ENCODE results near the gene SCO2. TPM values are rescaled to one million over a fixed set of nuclear protein-coding genes. Genes with fewer than 3 reads are reported as not detected.

Gene SCO2
- total RNA-seq, 1 donor from 2014 or later = 14.8 TPM

DNA sequence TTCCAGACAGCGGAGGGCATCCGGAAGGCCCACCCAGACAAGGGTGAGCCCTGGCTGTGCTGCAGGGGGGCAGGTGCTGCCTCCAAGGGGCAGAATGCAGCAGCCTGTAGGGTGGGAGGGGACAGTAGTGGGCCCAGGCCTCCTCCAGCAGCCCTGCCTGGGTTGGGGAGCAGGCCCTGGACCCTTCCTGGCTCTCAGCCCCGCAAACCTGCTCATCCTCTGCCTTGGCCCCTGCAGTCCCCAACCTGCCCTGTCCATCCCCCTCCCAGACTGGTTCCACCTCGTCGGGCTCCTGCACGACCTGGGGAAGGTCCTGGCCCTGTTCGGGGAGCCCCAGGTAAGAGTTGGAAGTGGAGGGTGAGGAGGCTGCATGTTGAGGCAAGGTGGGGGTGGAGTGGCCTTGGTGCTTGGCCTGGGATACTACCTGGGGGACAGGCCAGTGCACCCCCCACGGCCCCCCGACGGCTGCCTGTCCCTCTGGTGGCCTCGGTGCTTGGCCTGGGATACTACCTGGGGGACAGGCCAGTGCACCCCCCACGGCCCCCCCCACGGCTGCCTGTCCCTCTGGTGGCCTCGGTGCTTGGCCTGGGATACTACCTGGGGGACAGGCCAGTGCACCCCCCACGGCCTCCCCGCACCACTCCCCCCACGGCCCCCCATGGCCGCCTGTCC, 37.3 kb downstream of the SCO2 start:
- no peaks in the 10 kb centered on the region for H3K9me3 Mint-ChIP-seq
- peaks cover 5% of the 10 kb centered on the region for H3K27me3 Mint-ChIP-seq (ENCODE audit: insufficient read depth)
- no peaks in the 10 kb centered on the region for H3K36me3 Mint-ChIP-seq (ENCODE audit: low read depth)
- DNase-seq (ENCODE audit: low spot score) = no peak
- no peak overlapping the region for H3K4me3 Mint-ChIP-seq
- H3K4me1 Mint-ChIP-seq (ENCODE audit: low read depth) = peaks cover 7% of the 10 kb centered on the region
- intact Hi-C loops (cut with micrococcal nuclease) = no loop called here
- H3K27ac Mint-ChIP-seq = no peak overlapping the region

DNA sequence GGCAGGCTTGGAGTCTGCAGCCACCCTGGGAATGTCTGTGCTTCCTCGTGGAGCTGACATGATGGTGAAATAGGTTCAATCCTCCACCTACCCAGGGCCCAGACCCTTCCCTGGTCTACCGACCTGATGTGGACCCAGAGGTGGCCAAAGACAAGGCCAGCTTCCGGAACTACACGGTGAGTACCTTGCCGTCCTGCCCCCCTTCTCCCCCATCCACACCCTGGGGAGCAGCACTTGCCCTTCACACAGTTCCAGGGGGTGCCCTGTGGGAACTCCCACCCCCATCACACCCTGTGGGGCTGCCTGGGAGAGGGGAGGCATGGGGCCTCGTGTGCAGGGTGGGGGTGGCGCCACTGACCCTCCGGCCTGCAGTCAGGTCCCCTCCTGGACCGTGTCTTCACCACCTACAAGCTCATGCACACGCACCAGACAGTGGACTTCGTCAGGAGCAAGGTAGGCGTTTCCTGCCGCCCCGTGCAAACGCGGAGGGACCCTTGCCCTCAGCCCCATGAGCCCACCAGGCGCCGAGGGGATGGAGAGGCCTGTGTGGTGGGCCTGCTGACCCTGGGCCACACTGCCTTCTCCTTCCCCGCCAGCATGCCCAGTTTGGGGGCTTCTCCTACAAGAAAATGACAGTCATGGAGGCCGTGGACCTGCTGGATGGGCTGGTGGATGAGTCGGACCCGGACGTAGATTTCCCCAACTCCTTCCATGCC, 38.0 kb downstream of the SCO2 start:
- Mint-ChIP-seq H3K36me3 (ENCODE audit: low read depth) (no peaks in the 10 kb centered on the region), H3K9me3 (no peaks in the 10 kb centered on the region), H3K4me1 (ENCODE audit: low read depth) (peaks cover 7% of the 10 kb centered on the region), H3K27ac (no peak overlapping the region), H3K27me3 (ENCODE audit: insufficient read depth) (peaks cover 2% of the 10 kb centered on the region), H3K4me3 (no peak overlapping the region)
- DNase-seq (ENCODE audit: low spot score) = no peak
- intact Hi-C loops (cut with micrococcal nuclease) = no loop called here

DNA sequence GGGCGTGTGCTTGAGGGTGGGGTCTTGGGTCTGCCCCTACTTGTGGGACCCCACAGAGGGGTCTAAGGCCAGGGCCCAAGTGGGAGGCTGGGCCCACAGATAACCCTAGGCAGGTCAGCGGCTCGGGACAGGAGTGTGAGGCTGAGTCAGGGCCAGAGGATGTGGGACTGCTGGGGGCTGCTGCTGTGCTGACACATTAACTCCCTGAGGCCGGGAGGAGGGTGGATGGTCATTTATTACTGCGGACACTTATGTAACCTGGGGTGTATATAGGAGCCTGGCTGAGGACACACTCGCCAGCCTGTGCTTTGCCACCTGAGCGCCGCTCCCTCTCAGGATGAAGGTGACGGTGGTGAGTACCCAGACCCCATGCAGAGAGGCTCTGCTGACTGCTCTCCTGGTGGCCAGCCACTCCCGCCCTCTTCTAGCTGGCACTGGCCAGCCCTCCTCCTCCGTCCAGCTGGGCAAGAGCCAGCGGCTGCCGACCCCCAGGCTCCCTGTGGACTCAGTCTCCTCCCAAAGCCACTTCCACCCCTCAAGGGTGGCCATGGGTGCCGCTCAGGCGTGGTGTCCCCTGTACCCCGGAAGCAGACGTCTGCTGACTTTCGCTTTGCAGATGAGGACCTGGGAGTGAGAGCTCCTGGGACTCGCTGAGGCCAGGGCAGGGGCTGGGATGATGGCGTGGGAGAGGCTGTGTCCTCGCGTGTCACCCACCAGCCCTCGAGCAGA, 38.7 kb downstream of the SCO2 start, which contains the start of gene MIOX:
TSS of gene MIOX (plus strand) at position 299 of the 729 bp plus-strand sequence. CDS start at position 338, 39 bp downstream.
- Mint-ChIP-seq H3K4me1 (ENCODE audit: low read depth) (peaks cover 7% of the 10 kb centered on the region), H3K9me3 (no peaks in the 10 kb centered on the region), H3K27ac (no peak within 1 kb of the TSS), H3K36me3 (ENCODE audit: low read depth) (no peaks in the 10 kb centered on the region), H3K27me3 (ENCODE audit: insufficient read depth) (peaks cover 2% of the 10 kb centered on the region), H3K4me3 (no peak within 1 kb of the TSS)
- no peak for DNase-seq (ENCODE audit: low spot score)
- intact Hi-C loops (cut with micrococcal nuclease) = no loop called here

DNA sequence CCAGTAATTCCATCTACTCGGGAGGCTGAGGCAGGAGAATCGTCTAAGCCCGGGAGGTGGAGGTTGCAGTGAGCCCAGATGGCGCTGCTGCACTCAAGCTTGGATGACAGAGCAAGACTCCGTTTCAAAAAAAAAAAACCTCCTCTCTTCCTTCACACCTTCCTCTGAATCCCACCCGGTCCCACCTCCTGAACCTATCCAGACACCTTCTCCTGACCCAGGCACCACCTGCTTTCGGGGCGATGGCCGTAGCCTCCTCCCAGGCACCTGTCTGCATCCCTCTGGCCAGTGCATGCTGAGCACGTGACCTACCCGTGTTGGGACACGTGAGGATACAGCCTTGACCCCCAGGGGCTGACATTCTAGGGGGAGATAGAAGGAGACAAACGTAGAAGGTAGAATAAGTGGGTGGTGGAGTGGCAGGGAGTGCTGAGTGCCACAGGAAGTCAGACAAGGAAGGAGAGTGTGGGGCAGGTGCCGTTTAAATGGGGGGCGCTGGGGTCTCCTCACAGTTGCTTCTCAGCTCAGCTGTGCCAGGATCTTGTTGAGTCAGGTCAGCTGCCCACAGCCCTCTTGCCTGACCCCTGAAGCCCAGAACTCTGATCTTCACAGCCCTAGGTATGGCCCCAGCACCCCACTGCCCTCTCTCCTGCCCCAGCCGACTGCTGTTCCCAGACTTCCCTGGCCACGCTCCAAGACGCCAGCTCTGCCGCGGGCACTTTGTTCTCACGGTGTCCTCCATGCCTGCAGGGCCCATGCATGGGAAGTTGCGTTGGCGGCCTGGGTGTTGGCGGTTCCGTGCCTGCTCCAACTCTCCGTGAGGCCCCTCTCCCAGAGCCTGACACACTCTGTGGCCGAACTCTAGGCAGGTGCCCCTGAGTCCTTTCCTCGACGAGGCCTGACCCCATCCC, 39.9 kb downstream of the SCO2 start:
- Mint-ChIP-seq H3K9me3 (no peaks in the 10 kb centered on the region), H3K36me3 (ENCODE audit: low read depth) (no peaks in the 10 kb centered on the region), H3K27me3 (ENCODE audit: insufficient read depth) (peaks cover 4% of the 10 kb centered on the region), H3K27ac (no peak overlapping the region), H3K4me3 (no peak overlapping the region), H3K4me1 (ENCODE audit: low read depth) (no peaks in the 10 kb centered on the region)
- DNase-seq (ENCODE audit: low spot score) = no peak
- intact Hi-C loops (cut with micrococcal nuclease) = no loop called here

DNA sequence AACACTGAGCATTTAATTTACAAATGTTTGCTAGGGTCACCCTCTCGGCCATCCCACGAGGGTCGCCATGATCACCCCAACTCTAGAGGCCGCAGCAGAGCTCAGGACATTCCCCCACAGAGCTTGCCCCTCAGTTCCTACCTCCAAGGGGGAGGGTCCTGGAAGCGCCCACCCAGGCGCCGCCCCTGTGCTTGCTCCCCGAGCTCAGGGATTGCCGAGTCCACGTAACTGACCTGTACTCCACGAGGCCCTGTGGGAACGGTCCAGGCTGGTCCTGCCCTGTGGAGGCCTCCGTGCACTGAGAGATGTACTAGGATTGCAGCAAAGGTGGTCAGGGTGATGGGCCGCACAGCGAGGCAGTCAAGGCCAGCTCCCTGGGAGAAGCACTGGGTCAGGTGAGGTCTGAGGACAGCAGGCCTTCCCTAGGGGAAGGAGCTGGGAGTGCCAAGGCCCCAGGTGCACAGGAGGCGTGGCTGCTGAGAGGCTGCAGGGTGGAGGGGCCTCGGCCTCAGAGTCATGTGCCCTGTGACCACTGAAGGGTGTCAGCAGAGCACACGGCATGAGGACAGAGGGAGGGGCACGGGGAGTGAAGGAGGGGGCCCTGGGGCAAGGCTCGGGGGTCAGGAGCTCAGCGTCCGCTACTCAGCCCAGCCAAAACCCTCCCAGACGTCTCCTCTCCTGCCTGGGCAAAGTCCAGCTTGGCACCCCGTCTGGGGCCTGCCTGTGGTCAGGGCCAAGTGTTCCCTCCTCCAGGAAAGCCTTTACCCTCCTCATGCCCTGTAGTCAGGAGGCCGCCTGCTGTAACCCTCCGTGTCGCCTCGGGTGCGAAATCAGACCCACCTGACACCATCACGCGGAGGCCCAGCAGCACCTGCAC, 41.2 kb downstream of the SCO2 start:
- Mint-ChIP-seq H3K27me3 (ENCODE audit: insufficient read depth) (peaks cover 14% of the 10 kb centered on the region), H3K4me1 (ENCODE audit: low read depth) (peaks cover 4% of the 10 kb centered on the region)

DNA sequence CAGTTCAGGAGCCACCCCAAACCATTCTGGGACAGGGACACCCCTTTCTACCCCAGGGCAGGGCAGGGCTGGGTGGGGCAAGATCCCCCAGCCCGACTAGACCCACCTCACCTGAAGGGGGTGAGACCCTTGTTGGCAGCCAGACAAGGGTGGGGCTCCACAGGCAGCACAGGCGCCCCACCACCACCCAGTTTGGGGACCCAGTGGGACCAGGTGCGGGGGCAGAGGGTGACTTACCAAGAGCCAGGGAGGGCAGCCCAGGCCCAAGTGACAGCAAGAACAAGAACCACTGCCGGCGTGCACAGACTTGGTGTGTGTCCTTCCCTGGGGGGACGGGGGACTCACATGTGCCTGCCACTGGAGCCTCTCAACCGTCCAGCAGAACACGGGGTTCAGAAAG, 41.8 kb downstream of the SCO2 start:
- Mint-ChIP-seq H3K4me3 (peak overlapping the region; percentile 53), H3K36me3 (ENCODE audit: low read depth) (no peaks in the 10 kb centered on the region), H3K27ac (no peak overlapping the region), H3K4me1 (ENCODE audit: low read depth) (peaks cover 4% of the 10 kb centered on the region), H3K27me3 (ENCODE audit: insufficient read depth) (peaks cover 16% of the 10 kb centered on the region), H3K9me3 (no peaks in the 10 kb centered on the region)
- DNase-seq (ENCODE audit: low spot score) = no peak
- intact Hi-C loops (cut with micrococcal nuclease) = no loop called here

More for the DNA sequence above, 41.2 kb downstream of the SCO2 start:
- Mint-ChIP-seq H3K36me3 (ENCODE audit: low read depth) (no peaks in the 10 kb centered on the region), H3K27ac (no peak overlapping the region), H3K9me3 (no peaks in the 10 kb centered on the region), H3K4me3 (peak overlapping the region; percentile 53)
- DNase-seq (ENCODE audit: low spot score) = no peak
- intact Hi-C loops (cut with micrococcal nuclease) = no loop called here

DNA sequence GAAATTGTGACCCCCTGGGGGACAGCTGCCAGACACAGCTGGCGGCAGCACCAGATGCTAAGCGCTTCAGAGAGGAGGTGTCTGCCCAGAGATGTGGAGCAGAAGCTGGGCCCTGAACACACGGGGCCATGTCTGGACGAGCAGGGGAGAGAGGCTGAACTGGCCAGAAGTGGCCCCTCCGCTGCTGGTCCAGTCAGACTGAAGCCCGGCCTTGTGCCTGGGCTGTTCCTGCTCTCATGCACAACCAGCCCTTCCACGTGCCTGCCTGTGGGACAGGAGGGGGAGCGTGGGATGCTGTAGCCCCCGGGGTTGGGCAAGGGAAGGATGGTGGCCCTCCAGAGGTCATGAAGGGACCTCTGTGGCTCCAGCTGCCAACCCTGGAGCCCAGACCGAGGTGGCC, 42.3 kb downstream of the SCO2 start:
- H3K36me3 Mint-ChIP-seq (ENCODE audit: low read depth) = no peaks in the 10 kb centered on the region
- H3K27ac Mint-ChIP-seq = no peak overlapping the region
- no peak for DNase-seq (ENCODE audit: low spot score)
- intact Hi-C loops (cut with micrococcal nuclease) = no loop called here
- peak overlapping the region; percentile 53 for H3K4me3 Mint-ChIP-seq
- no peaks in the 10 kb centered on the region for H3K9me3 Mint-ChIP-seq
- peaks cover 4% of the 10 kb centered on the region for H3K4me1 Mint-ChIP-seq (ENCODE audit: low read depth)
- H3K27me3 Mint-ChIP-seq (ENCODE audit: insufficient read depth) = peaks cover 18% of the 10 kb centered on the region

DNA sequence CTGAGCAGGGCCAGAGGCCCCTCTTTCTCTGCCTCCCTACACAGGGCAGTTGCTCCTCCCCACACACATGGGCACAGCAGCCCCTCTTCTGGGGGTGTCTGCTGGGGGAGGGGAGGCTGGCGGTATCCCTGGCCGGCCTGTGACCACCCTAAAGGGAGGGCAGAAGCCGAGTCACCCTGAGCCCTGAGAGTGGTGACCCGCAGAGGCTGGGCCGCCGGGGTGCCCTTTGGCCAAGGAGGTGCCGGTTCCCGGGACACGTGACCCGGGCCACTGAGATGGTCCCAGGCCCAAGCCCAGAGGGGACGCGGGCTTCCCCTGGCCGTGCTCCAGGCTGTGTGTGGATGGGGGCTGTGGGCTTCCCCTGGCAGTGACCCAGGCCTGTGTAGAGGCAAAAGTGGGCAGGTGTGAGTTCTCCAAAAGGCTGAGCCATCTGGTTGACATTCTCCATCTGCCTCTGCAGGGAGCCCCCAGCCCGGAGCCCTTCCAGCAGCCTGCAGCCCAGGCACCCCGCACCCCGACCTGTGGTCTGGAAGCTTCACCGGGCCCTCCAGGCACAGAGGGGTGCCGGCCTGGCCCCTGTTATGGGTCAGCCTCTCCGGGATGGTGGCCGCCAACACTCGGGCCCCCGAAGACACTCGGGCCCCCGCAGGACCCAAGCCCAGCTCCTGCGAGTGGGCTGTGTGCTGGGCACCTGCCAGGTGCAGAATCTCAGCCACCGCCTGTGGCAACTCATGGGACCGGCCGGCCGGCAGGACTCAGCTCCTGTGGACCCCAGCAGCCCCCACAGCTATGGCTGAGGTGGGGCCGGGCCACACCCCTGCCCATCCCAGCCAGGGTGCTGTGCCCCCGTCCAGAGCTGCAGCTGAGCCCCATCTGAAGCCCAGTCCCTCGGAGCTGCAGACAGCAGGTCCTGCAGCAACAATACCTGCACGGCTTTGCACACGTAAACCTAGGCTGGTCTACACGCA, 43.0 kb downstream of the SCO2 start:
- H3K4me3 Mint-ChIP-seq = peak overlapping the region; percentile 83
- peaks cover 18% of the 10 kb centered on the region for H3K27me3 Mint-ChIP-seq (ENCODE audit: insufficient read depth)
- H3K9me3 Mint-ChIP-seq = no peaks in the 10 kb centered on the region
- H3K27ac Mint-ChIP-seq = no peak overlapping the region
- intact Hi-C loops (cut with micrococcal nuclease) = no loop called here
- H3K4me1 Mint-ChIP-seq (ENCODE audit: low read depth) = peaks cover 4% of the 10 kb centered on the region
- no peak for DNase-seq (ENCODE audit: low spot score)
- no peaks in the 10 kb centered on the region for H3K36me3 Mint-ChIP-seq (ENCODE audit: low read depth)

DNA sequence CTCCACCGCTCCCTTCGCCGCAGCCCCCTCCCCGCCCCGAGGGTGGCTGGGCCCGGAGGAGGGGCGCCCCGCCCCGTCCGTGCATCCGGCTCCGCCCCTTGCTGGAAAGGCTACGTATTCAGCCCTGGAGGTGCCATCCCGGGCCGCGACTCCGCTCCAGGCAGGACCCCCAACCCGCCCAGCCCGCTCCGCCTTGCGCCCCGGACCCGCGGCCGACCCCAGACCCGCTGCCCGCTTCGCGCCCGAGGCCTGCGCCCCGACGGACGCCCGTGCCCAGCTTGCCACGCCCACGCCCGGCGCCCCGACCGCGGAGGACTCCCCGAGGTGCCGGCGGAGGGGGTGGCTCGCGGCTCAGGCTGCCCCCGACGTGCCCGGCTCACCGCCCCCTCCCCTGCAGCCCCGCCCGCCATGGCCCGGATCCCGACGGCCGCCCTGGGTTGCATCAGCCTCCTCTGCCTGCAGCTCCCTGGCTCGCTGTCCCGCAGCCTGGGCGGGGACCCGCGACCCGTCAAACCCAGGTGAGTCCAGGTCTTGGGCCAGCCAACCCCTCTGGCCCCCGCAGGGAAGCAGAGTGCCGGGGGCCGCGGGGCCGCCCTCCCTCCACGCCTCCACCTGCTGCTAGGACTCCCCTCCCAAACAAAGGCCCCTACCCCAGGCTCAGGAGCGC, 43.8 kb downstream of the SCO2 start, which contains the start of gene ADM2:
TSS of gene ADM2 (plus strand) at position 104 of the 667 bp plus-strand sequence. CDS start at position 409, 305 bp downstream.
- Mint-ChIP-seq H3K9me3 (no peaks in the 10 kb centered on the region), H3K36me3 (ENCODE audit: low read depth) (no peaks in the 10 kb centered on the region), H3K4me1 (ENCODE audit: low read depth) (peaks cover 4% of the 10 kb centered on the region), H3K27ac (no peak within 1 kb of the TSS), H3K27me3 (ENCODE audit: insufficient read depth) (peaks cover 21% of the 10 kb centered on the region), H3K4me3 (peak within 1 kb of the TSS; percentile 83)
- intact Hi-C loops (cut with micrococcal nuclease) = loop anchor here (1.0 kb wide), 1 partner anchor 26 kb away; the partner anchor contains the start of gene LMF2
- DNase-seq (ENCODE audit: low spot score) = peak; percentile 73

DNA sequence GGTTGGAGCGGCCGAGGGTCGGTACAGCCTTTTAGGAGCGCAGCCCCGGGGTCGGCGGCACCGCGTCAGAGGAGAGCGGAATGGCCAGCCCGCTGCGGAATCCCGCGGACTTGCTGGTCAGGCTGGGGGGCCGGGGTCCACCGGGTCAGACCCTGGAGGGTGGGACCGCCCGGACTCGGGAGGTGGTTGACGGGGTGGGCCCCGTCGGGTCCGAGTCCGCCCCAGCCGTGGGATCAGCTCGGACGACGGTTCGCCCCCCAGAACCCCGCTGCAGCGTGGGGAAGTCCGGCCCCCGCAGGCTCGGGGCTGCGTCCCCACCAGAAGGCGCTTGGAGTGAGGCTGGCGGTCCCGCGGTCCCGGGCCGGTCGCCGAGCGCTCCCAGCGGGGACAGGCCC, 44.4 kb downstream of the SCO2 start:
- no peaks in the 10 kb centered on the region for H3K36me3 Mint-ChIP-seq (ENCODE audit: low read depth)
- no peaks in the 10 kb centered on the region for H3K9me3 Mint-ChIP-seq
- peaks cover 4% of the 10 kb centered on the region for H3K4me1 Mint-ChIP-seq (ENCODE audit: low read depth)
- no peak for DNase-seq (ENCODE audit: low spot score)
- peaks cover 21% of the 10 kb centered on the region for H3K27me3 Mint-ChIP-seq (ENCODE audit: insufficient read depth)
- peak overlapping the region; percentile 72 for H3K4me3 Mint-ChIP-seq
- intact Hi-C loops (cut with micrococcal nuclease) = loop anchor here (1.0 kb wide), 1 partner anchor 26 kb away; the partner anchor contains the start of gene LMF2
- no peak overlapping the region for H3K27ac Mint-ChIP-seq
